ENCODE measurements around the gene FBXO42. TPM values are rescaled to one million over a fixed set of nuclear protein-coding genes. Genes with fewer than 3 reads are reported as not detected.

FBXO42 gene
- polyA plus RNA-seq, 2 of the 4 experiments (the other 2 are of a cell fraction): 4.7 to 12.4 TPM

GRCh38 chr1:16375521-16376340, 23.5 kb upstream of the FBXO42 start:
- FAIRE-seq: no peak
- peak overlapping the region; percentile 87 to 97 for H3K27ac ChIP-seq
- POLR2A ChIA-PET: no interaction called here

GRCh38 chr1:16374266-16374665, 22.0 kb upstream of the FBXO42 start:
- Histone ChIP-seq H3K4me3 (no peak overlapping the region), H3K27ac (peak overlapping the region; percentile 87 to 97), H3K4me1 (peaks cover 81% of the 10 kb centered on the region), H3K9me3 (no peaks in the 10 kb centered on the region), H3K4me2 (peak overlapping the region; percentile 96)
- DNase-seq (ENCODE audit: low read depth in 1 of 2, low spot score in 1 of 2) (no peak), ATAC-seq (no peak), FAIRE-seq (no peak)
- CTCF ChIA-PET: no interaction called here
- TF ChIP-seq NR3C1 (IDR thresholded peaks at IDR 0.05) (no peak), TP53 (CRISPR knock-in tag; IDR thresholded peaks at IDR 0.05) (no peak), TFCP2L1 (CRISPR knock-in tag; IDR thresholded peaks at IDR 0.05) (no peak), POLR2A (IDR thresholded peaks at IDR 0.05; ENCODE audit: low read length) (no peak), RAD21 (conservative IDR thresholded peaks at IDR 0.05 in 1 of 2, IDR thresholded peaks at IDR 0.05 in 1 of 2) (no peak), HMGXB4 (CRISPR knock-in tag; IDR thresholded peaks at IDR 0.05; ENCODE audit: borderline replicate concordance) (no peak), USF2 (IDR thresholded peaks at IDR 0.05) (no peak), MAFK (IDR thresholded peaks at IDR 0.05; ENCODE audit: partially characterized antibody) (no peak), HEYL (CRISPR knock-in tag; IDR thresholded peaks at IDR 0.05) (no peak), POLR2AphosphoS2 (conservative IDR thresholded peaks at IDR 0.05; ENCODE audit: low read length) (no peak), ESRRA (IDR thresholded peaks at IDR 0.05; ENCODE audit: borderline replicate concordance, low read length) (no peak), BHLHE40 (IDR thresholded peaks at IDR 0.05; ENCODE audit: low read depth, low read length) (no peak), RARB (CRISPR knock-in tag; IDR thresholded peaks at IDR 0.05) (no peak), PBX3 (IDR thresholded peaks at IDR 0.05) (no peak)
- 91% methylated on average over 3 of the region's 3 CpGs for WGBS (ENCODE audit: missing lambda C conversion rate)
- POLR2A ChIA-PET: no interaction called here

More at GRCh38 chr1:16375521-16376340, 23.5 kb upstream of the FBXO42 start:
- TF ChIP-seq CTCF (IDR thresholded peaks at IDR 0.05) (no peak), MAX (IDR thresholded peaks at IDR 0.05) (peak; percentile 10; the same call in 1 of the 2 replicates), EP300 (IDR thresholded peaks at IDR 0.05) (no peak)
- no peak for ATAC-seq
- Histone ChIP-seq H3K4me1 (peaks cover 67% of the 10 kb centered on the region), H3K4me3 (no peak overlapping the region), H3K9me3 (no peaks in the 10 kb centered on the region), H3K4me2 (peak overlapping the region; percentile 96)
- WGBS (ENCODE audit: missing lambda C conversion rate): 44% methylated on average over 15 of the region's 15 CpGs
- no peak for DNase-seq (ENCODE audit: low read depth in 1 of 2, low spot score in 1 of 2)
- CTCF ChIA-PET: interaction anchor here (0.6 to 1.0 kb wide), 4 partner anchors 11 to 64 kb away, joined by 3 to 4 read pairs (median 3); partner anchors contain the start of gene NECAP2
